ENCODE results near the gene NCF4.

GRCh38 chr22:36874736-36875135 lies 13.9 kb downstream of the NCF4 start:
- no peak for TF ChIP-seq CTCF (IDR thresholded peaks at IDR 0.05)
- no peak for TF ChIP-seq POLR2A (IDR thresholded peaks at IDR 0.05)
